Measurements from ENCODE around the gene TUBGCP4. TPM values are rescaled to one million over a fixed set of nuclear protein-coding genes. Genes with fewer than 3 reads are reported as not detected.

The TUBGCP4 gene
- total RNA-seq, 1 donor from 2014 or later: 38.2 TPM

DNA sequence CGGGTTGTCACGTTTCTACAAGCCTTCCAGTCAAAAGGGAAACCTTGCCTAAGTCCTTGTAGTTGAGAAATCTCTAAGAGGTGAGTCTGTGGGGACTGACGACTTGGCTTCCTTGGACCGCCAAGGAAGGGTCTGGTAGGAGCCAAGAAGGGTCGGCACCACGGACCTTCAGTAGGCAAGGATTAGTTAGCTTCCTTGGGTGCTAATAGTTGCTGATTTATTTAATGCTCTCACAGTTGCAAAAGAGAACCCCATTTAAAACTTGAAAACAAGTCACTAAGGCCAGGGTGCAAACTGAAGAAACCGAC, 40.2 kb upstream of the TUBGCP4 start:
- Mint-ChIP-seq H3K27ac (ENCODE audit: unreplicated experiment) (peak overlapping the region; percentile 98), H3K9me3 (no peaks in the 10 kb centered on the region), H3K4me1 (peaks cover 27% of the 10 kb centered on the region), H3K27me3 (ENCODE audit: low read depth) (peaks cover under 1% of the 10 kb centered on the region), H3K36me3 (ENCODE audit: low read depth) (peaks cover 17% of the 10 kb centered on the region), H3K4me3 (peak overlapping the region; percentile 99)
- DNase-seq (ENCODE audit: low read depth, low spot score): no peak
- TF ChIP-seq, protein P1, sequence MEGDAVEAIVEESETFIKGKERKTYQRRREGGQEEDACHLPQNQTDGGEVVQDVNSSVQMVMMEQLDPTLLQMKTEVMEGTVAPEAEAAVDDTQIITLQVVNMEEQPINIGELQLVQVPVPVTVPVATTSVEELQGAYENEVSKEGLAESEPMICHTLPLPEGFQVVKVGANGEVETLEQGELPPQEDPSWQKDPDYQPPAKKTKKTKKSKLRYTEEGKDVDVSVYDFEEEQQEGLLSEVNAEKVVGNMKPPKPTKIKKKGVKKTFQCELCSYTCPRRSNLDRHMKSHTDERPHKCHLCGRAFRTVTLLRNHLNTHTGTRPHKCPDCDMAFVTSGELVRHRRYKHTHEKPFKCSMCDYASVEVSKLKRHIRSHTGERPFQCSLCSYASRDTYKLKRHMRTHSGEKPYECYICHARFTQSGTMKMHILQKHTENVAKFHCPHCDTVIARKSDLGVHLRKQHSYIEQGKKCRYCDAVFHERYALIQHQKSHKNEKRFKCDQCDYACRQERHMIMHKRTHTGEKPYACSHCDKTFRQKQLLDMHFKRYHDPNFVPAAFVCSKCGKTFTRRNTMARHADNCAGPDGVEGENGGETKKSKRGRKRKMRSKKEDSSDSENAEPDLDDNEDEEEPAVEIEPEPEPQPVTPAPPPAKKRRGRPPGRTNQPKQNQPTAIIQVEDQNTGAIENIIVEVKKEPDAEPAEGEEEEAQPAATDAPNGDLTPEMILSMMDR (conservative IDR thresholded peaks at IDR 0.05): no peak

DNA sequence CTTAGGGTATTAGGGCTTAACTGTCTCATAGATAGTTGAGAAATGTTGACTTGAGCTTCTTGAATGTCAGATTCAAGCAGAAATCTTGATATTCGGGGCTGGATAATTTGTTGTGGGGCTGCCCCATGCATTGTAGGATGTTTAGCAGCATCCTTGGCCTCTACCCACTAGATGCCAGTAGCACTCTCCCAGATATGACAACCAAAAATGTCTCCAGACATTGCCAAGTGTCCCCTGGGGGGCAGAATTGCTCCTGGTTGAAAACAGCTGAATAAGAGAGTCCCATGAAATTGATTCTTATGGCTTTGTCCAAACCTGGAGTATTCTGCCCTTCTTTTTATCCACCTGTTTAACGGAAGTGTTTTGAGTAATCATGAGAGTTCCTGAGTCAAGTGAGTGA, 24.6 kb upstream of the TUBGCP4 start:
- DNase-seq (ENCODE audit: low read depth, low spot score): no peak
- no peaks in the 10 kb centered on the region for H3K9me3 Mint-ChIP-seq
- H3K4me1 Mint-ChIP-seq: no peaks in the 10 kb centered on the region
- no peak overlapping the region for H3K27ac Mint-ChIP-seq (ENCODE audit: unreplicated experiment)
- H3K4me3 Mint-ChIP-seq: no peak overlapping the region
- TF ChIP-seq, protein P1 (conservative IDR thresholded peaks at IDR 0.05): no peak
- no peaks in the 10 kb centered on the region for H3K27me3 Mint-ChIP-seq (ENCODE audit: low read depth)
- H3K36me3 Mint-ChIP-seq (ENCODE audit: low read depth): peaks cover 6% of the 10 kb centered on the region

DNA sequence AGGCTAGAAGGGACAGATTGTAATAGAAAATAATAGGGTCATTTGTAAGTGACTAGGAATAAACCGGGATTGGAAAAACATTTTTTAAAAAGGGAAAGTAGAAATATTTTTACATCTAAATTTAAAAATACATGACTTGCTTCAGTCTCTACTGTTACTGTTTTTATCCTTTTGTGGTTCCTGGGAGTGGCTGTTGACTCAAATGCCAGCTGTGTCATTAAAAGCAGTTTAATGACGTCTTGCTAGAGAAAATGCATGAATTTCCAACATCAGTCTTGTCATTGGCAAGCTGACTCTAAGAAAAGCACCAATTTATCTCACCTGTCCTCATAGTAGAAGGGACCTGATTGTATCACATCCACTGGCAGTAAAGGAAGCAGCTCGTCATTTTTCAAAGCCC, 23.8 kb upstream of the TUBGCP4 start:
- H3K36me3 Mint-ChIP-seq (ENCODE audit: low read depth): peaks cover 6% of the 10 kb centered on the region
- H3K4me3 Mint-ChIP-seq: no peak overlapping the region
- no peaks in the 10 kb centered on the region for H3K27me3 Mint-ChIP-seq (ENCODE audit: low read depth)
- no peak overlapping the region for H3K27ac Mint-ChIP-seq (ENCODE audit: unreplicated experiment)
- no peaks in the 10 kb centered on the region for H3K4me1 Mint-ChIP-seq
- TF ChIP-seq, protein P1 (conservative IDR thresholded peaks at IDR 0.05): no peak
- no peaks in the 10 kb centered on the region for H3K9me3 Mint-ChIP-seq
- DNase-seq (ENCODE audit: low read depth, low spot score): no peak

GRCh38 chr15:43352693-43353382, 18.1 kb upstream of the TUBGCP4 start:
- Mint-ChIP-seq H3K4me1 (no peaks in the 10 kb centered on the region), H3K9me3 (peaks cover 3% of the 10 kb centered on the region), H3K27ac (ENCODE audit: unreplicated experiment) (no peak overlapping the region), H3K36me3 (ENCODE audit: low read depth) (peaks cover 16% of the 10 kb centered on the region), H3K27me3 (ENCODE audit: low read depth) (no peaks in the 10 kb centered on the region), H3K4me3 (no peak overlapping the region)
- DNase-seq (ENCODE audit: low read depth, low spot score): no peak
- TF ChIP-seq, protein P1 (conservative IDR thresholded peaks at IDR 0.05): no peak

- Mint-ChIP-seq H3K4me3 (no peak overlapping the region), H3K27me3 (ENCODE audit: low read depth) (no peaks in the 10 kb centered on the region), H3K9me3 (peaks cover 39% of the 10 kb centered on the region), H3K4me1 (peaks cover 5% of the 10 kb centered on the region), H3K36me3 (ENCODE audit: low read depth) (peaks cover 81% of the 10 kb centered on the region), H3K27ac (ENCODE audit: unreplicated experiment) (no peak overlapping the region)
- TF ChIP-seq, protein P1 (conservative IDR thresholded peaks at IDR 0.05): no peak
- DNase-seq (ENCODE audit: low read depth, low spot score): no peak
Measured at GRCh38 chr15:43360821-43361220, 10.1 kb upstream of the TUBGCP4 start.

Measured in neural crest cell (in vitro differentiated cells).